Fibroblast of the aortic adventitia (primary cell): ENCODE data around the gene NAA16. TPM values are rescaled to one million over a fixed set of nuclear protein-coding genes. Genes with fewer than 3 reads are reported as not detected.

Source experiments
- DNase-seq: peaks from one replicate; pipeline ENCODE4 v3.0.0-alpha.2; 2010; ENCODE audit warnings: low read depth
- H3K4me3 ChIP-seq: 2 replicates; pipeline ENCODE4 v1.5.1; 2011; ENCODE audit warnings: low read depth, mild to moderate bottlenecking, control low read depth, low read length, moderate library complexity
- small RNA-seq: library from RNA; depleted of rRNA; stranded (forward); fragments of <200 nt; gene quantifications from one replicate; pipeline ENCODE3, GENCODE V24; 2012
- total RNA-seq: library from RNA; depleted of rRNA; stranded (reverse); fragments of >200 nt; gene quantifications from 2 replicates; pipeline ENCODE4 v1.2.3, GENCODE V29; 2012; ENCODE audit warnings: low replicate concordance
- TF ChIP-seq, protein P1 (sequence below): IDR thresholded peaks from 2 replicates; pipeline ENCODE4 v1.5.1; 2011; ENCODE audit warnings: mild to moderate bottlenecking, low read length, control low read depth, inconsistent platforms; ENCODE audit not compliant: insufficient read depth

Gene NAA16
- total RNA-seq, 1 donor = 16.1 TPM

DNA sequence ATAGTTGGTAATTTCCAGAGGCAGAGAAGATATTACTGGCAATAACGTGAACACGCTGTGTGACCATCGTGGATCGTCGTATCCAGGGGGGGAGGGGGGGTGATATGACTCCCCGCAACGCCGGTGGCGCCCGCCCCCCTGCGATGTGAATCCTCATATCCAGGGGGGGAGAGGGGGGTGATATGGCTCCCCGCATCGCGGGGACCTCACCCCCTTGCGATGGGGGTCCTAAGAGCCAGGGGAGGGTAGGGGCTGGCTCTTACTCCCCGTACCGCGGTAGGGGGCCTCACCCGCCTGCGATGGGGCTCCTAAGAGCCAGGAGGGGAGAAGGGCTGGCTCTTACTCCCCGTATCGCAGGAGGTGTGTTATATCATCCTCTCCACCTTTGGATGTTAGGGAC is 115.0 kb downstream of the NAA16 start:
- no peak overlapping the region for H3K4me3 ChIP-seq
- no peak for DNase-seq
- TF ChIP-seq, protein P1, sequence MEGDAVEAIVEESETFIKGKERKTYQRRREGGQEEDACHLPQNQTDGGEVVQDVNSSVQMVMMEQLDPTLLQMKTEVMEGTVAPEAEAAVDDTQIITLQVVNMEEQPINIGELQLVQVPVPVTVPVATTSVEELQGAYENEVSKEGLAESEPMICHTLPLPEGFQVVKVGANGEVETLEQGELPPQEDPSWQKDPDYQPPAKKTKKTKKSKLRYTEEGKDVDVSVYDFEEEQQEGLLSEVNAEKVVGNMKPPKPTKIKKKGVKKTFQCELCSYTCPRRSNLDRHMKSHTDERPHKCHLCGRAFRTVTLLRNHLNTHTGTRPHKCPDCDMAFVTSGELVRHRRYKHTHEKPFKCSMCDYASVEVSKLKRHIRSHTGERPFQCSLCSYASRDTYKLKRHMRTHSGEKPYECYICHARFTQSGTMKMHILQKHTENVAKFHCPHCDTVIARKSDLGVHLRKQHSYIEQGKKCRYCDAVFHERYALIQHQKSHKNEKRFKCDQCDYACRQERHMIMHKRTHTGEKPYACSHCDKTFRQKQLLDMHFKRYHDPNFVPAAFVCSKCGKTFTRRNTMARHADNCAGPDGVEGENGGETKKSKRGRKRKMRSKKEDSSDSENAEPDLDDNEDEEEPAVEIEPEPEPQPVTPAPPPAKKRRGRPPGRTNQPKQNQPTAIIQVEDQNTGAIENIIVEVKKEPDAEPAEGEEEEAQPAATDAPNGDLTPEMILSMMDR = no peak

Small RNA genes lying within 50 kb of the gene (small RNA-seq; reads per million reads assigned to genes)
- gene RNU6-57P = not detected

Other genes with a start within 250 kb of the NAA16 start
- 7.8 and 10.5 TPM in 2 replicates for gene WBP4, start 249.8 kb upstream of the NAA16 start, total RNA-seq
- 9.4 and 10.8 TPM in 2 replicates for gene KBTBD6, start 178.5 kb upstream of the NAA16 start, total RNA-seq
- gene KBTBD7, start 116.7 kb upstream of the NAA16 start, total RNA-seq = 4.9 and 7.8 TPM in 2 replicates
- 4.3 and 11.8 TPM in 2 replicates for gene MTRF1, start 47.7 kb upstream of the NAA16 start, total RNA-seq
- 1.1 and 1.6 TPM in 2 replicates for gene RGCC, start 146.3 kb downstream of the NAA16 start, total RNA-seq